Measurements from ENCODE around the gene NAIF1.

- TF ChIP-seq POLR2A (IDR thresholded peaks at IDR 0.05) (no peak), CTCF (IDR thresholded peaks at IDR 0.05) (no peak)
Observed at GRCh38 chr9:128094166-128094949, 27.2 kb upstream of the NAIF1 start.
